Epidermal melanocyte (primary cell): ENCODE measurements around the gene PAQR4.
"Not testable (repeated sequence)": the region's sequence is repeated elsewhere in the genome, so short reads cannot be mapped to it uniquely, and the experiment has no call there.

Experiments
- DNase-seq: peaks from one replicate; pipeline ENCODE4 v3.0.0; 2011; ENCODE audit warnings: low spot score; ENCODE audit not compliant: insufficient read length

Gene PAQR4

GRCh38 chr16:2968738-2969544, at the start of gene PAQR4:
Gene PAQR4, plus strand, starts transcription at chr16:2969348. Its CDS starts 327 bp downstream, at chr16:2969675.
- peak; percentile 97 for DNase-seq

DNA sequence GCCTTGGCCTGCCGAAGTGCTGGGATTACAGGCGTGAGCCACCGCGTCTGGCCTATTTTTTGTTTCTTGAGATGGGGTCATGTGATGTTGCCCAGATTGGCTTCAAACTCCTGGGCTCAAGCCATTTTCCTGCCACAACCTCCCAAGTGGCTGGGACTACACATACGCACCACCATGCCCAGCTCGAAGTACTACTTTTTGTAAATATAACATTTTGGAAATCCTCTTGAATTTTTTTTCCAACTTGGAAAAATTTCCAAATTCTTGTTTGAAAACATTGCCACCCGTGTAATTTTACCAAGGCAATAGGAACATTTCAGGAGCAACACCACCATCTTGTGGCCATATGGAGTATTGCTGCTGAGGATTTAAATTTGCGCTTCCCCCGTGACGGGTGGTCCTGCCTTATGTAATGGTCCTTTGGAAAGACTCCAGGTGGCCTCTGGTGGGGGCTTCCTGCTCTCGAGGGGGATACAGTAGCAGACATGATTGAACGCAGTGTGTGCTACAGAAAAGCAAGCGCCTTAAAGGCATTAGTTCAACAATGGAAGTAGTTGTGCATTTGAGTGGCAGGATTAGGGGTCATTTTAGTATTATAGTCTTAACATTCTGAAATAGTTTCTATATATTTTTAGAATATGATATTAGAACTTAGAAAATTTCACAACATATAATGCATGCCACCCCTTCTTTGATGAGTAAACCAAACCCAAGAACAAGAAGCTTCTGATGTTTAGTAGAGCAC, 49.5 kb upstream of the PAQR4 start:
- peak; percentile 67 for DNase-seq

- no peak for DNase-seq
Measured at GRCh38 chr16:2923481-2923880, 45.7 kb upstream of the PAQR4 start.

DNA sequence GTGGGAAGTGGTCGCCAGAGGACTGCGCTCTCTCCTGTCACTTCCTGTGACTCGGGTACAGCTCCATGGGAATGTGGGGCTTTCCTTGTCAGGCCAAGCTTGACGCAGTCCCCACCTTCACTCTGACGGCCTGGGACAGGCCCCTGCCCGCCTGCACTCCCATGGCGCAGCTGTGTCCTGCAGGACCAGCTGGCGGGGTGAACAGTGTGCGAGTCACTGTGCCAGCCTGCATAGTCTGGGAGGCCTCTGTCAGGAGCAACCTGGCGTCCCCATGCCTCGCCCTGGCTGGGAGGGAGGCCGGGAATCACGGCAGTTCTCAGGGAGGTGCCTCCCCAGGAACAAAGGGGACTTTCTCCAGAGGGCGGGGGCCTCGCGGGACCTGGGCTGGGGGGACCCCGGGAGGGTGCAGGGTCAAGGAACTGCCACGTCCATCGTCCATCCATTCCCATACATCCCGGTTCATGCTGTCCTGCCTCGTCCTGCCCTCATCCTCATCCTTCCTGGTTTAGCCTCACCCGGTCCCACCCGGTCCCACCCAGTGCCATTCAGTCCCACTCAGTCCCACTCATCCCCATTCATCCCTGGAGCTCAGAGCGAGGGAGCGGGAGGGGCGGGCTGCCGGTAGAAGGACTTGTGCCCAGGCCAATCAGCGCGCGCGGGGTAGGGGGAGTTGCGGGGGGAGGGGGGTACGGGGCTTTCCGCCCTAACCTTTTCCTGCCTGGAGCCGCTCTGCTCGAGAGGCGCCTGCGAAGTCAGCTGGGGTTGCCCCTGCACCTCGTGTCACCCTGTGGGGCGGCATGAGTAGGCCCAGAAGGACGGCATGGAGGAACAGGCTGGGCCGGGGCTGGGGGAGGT, 44.0 kb upstream of the PAQR4 start:
- DNase-seq: no peak

DNA sequence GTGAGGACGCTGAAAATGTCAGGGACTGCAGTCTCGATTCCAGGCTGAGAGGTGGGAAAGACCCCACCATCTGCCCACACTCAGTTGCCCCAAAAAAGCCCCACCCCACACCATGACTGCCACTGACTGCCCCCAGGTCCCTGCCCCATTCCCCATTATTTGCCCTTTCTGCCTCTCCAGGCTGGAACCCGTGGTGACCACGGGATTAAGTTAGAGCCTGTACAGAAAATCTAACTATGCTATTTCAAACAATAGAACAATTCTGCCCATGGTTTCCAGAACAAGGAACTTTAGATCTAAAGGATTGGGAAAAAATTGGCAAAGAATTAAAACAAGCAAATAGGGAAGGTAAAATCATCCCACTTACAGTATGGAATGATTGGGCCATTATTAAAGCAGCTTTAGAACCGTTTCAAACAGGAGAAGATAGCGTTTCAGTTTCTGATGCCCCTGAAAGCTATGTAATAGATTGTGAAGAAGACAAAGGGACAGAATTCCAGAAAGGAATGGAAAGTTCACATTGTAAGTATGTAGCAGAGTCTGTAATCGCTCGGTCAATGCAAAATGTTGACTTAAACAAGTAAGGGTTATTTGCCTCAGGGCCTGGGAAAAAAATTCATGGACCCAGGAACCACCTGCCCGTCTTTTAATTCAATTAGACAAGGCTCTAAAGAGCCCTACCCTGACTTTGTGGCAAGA, 43.0 kb upstream of the PAQR4 start:
- no peak for DNase-seq

DNA sequence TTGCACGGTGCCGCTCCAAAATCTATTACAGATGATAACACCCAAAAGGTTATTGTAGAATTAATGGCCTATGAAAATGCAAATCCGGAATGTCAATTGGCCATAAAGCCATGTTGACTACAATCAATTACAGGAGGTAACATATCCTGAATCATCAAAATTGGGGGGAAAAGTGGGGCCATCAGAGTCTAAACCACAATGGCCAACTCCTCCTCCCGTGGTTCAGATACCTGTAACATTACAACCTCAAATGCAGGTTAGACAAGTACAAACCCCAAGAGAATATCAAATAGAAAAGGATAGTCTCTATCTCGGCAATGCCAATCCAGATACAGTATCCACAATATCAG, 42.5 kb upstream of the PAQR4 start:
- no peak for DNase-seq

DNA sequence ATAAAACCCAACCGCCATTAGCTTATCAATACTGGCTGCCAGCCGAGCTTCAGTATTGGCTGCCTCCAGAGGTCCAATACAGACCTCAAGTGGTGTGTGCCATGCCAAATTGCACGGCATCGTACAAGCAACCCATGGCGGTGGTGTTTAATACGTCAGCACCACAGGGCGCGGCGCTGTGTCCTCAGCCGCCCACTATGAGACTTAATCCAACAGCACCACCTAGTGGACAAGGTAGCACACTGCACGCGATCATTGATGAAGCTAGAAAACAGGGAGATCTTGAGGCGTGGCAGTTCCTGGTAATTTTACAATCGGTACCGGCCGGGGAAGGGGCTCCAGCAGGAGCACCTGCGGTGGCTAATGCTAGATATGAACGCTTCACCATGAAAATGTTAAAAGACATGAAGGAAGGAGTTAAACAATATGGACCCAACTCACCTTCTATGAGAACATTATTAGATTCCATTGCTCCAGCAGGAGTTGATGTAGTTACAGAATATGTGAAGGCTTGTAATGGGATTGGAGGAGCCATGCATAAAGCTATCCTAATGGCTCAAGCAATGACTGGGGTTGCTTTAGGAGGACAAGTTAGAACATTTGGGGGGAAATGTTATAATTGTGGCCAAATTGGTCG, 42.0 kb upstream of the PAQR4 start:
- peak; percentile 75 for DNase-seq

DNA sequence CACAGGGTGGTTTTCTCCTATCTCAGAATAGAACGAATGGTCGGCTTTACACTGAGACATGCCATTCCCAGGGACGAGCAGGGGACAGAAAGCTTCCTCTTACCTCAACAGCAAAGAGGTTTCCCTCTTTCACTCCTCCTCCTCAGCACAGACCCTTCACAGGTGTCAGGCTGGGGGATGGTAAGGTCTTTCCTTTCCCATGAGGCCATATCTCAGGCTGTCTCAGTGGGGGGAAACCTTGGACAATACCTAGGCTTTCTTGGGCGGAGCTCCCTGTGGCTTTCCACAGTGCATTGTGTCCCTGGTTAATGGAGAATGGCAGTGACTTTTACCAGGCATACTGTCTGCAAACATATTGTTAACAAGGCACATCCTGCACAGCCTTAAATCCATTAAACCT, 41.0 kb upstream of the PAQR4 start:
- not testable (repeated sequence) for DNase-seq

DNA sequence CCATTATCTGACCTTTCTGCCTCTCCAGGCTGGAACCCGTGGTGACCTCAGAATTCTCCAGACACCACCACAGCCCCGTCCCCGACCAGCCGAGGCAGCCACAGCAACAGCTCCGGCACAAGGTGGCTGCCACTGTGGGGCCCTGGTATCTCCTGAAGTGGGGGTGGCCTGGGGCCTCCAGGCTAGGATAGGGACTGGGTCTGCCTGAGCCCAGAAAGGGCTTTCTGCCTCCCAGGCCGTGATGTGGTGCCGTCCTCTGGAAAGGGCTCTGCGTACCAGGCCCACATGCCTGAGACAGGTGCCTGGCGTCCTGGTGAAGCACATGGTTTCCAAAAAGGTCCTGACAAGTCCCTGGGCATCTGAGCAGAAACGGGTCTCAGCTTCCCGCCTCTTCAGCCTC, 40.4 kb upstream of the PAQR4 start:
- DNase-seq: no peak

- DNase-seq: no peak
Measured at GRCh38 chr16:2929693-2930092, 39.5 kb upstream of the PAQR4 start.

- no peak for DNase-seq
Measured at GRCh38 chr16:2930236-2930635, 38.9 kb upstream of the PAQR4 start.

- DNase-seq: not testable (repeated sequence)
Measured at GRCh38 chr16:2931231-2931914, 37.8 kb upstream of the PAQR4 start.

GRCh38 chr16:2933136-2933535, 36.0 kb upstream of the PAQR4 start:
- DNase-seq: no peak

GRCh38 chr16:2933701-2934100, 35.4 kb upstream of the PAQR4 start:
- DNase-seq: no peak

DNA sequence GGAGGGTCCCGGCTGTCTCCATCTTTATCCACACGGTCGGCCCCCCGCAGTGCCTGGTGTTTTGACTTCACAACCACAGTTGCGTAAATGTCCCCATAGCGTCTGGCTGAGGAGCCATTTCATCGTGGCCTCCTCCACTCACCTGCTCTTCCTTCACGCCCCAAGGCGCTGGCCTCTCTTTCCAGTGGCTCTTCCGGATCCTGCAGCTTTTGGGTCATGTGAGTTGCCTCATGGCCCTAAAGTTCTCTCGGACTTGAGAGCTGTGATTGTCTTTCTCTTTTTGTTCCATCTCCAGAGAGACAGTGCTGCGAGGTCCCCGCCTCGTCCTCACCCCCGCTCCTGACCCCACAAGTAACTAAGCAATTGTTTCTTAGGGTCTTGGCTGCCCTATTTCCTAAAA, 34.7 kb upstream of the PAQR4 start:
- DNase-seq: no peak

- no peak for DNase-seq
Measured at GRCh38 chr16:2936436-2937011, 32.6 kb upstream of the PAQR4 start.

GRCh38 chr16:2937170-2937569, 32.0 kb upstream of the PAQR4 start:
- DNase-seq: no peak

- DNase-seq: no peak
Measured at GRCh38 chr16:2938206-2938605, 30.9 kb upstream of the PAQR4 start.

GRCh38 chr16:2939968-2940367, 29.2 kb upstream of the PAQR4 start:
- DNase-seq: no peak

DNA sequence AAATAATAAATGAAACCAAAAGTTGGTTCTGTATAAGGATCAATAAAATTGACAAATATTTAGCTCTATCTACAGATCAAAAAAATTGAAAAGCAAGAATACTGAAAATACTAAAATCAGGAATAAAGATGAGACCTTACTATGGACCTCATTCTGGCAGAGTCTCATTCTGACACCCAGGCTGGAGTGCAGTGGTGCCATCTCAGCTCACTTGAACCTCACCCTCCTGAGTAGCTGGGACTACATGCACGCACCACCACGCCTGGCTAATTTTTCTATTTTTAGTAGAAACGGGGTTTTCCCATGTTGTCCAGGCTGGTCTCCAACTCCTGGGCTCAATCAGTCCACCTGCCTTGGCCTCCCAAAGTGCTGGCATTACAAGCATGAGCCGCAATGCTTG, 27.1 kb upstream of the PAQR4 start:
- DNase-seq: no peak
